Tibial artery (tissue), 4 donors: ENCODE measurements around the gene N4BP2L1.

Source experiments
- DNase-seq, 2 donors: peaks; one replicate each; pipeline ENCODE4 v3.0.0-alpha.2; 2019
- H3K27ac ChIP-seq, 2 donors: fragments of 200-600 bp; sonication (generic) in 1 of 2; 1 replicate in 1 of 2; 2 replicates in 1 of 2; pipeline ENCODE4 v1.5.1; 2018 to 2019; ENCODE audit warnings: mild to moderate bottlenecking in 1 of 2
- H3K27me3 ChIP-seq, 2 donors: fragments of 200-600 bp; sonication (generic) in 1 of 2; one replicate each; pipeline versions ENCODE4 v1.5.1 to v1.6.0; 2016 to 2019
- H3K36me3 ChIP-seq, 3 donors: fragments of 200-600 bp; sonication (generic) in 2 of 3; one replicate each; pipeline ENCODE4 v1.5.1; 2016 to 2019; ENCODE audit warnings: mild to moderate bottlenecking in 2 of 3
- H3K4me1 ChIP-seq, 4 donors: fragments of 200-600 bp; sonication (generic) in 2 of 4; 1 replicate in 3 of 4; 2 replicates in 1 of 4; pipeline ENCODE4 v1.5.1; 2016 to 2019
- H3K4me3 ChIP-seq, 2 donors: fragments of 200-600 bp; sonication (generic) in 1 of 2; 1 replicate in 1 of 2; 2 replicates in 1 of 2; pipeline ENCODE4 v1.5.1; 2018 to 2019; ENCODE audit warnings: mild to moderate bottlenecking in 2 of 2
- H3K9me3 ChIP-seq, 3 donors: fragments of 200-600 bp; sonication (generic) in 1 of 3; one replicate each; pipeline ENCODE4 v1.5.1; 2016 to 2019
- CTCF ChIP-seq, 2 experiments: fragments of 200-600 bp in 1 of 2; fragments of 450-650 bp in 1 of 2; IDR thresholded peaks; one replicate each; pipeline ENCODE4 v1.5.1; 2017 to 2019; ENCODE audit warnings: antibody characterized with exemption in 2 of 2, mild to moderate bottlenecking in 1 of 2, moderate library complexity in 1 of 2
- intact Hi-C: fragments of 100-400 bp; cut with DNase I; formaldehyde crosslinking; loops from one replicate; pipeline ENCODE4 v1.15.0; 2023; ENCODE audit warnings: low total_unique reads

N4BP2L1 gene

DNA sequence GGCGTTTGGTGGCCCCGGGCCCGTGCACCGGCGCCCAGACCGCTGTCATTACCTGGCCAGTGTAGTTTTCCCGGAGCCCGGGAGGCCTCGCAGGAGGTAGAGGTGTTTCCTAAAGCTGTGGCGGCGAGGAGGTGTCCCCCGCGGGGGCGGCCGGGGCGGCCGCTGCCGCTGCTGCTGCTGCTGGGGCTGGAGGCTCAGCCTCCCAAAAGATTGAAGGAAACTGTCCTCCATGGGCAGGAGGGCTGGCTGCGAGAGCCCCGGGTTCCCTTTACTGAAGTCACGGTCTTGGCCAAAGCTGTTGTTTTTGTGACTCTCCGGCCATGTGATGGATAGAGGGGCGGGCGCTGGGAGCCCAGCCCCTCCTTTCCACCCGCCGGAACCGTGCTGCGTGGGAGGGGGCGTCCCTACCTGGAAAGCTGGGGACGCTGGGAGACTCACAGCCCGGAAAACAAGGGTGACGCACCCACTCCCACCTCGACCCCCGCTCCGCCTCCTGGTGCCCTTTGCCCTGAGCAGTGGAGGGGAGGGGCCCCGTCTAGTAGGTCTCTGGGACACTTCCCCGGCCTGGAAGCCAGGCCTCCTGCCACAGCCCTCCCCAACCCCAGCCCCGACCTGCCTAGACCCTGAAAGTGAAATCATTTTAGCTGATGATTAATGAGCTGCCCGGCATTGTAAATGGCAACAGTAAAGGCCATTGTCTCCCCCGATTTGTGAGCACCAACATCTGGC, at the start of gene N4BP2L1:
N4BP2L1 (minus strand) TSS at position 279 of the 729 bp plus-strand sequence; CDS start at position 231, 48 bp downstream.
- Histone ChIP-seq H3K9me3 (no peaks in the 10 kb centered on the region), H3K36me3 (peaks cover 0 to 6% (median 0%) of the 10 kb centered on the region in 3 donors), H3K27ac (peak within 1 kb of the TSS; percentile 94 to 98), H3K4me1 (peaks cover 0 to 25% (median 17%) of the 10 kb centered on the region in 4 donors), H3K4me3 (peak within 1 kb of the TSS; percentile 76 to 81), H3K27me3 (no peaks in the 10 kb centered on the region)
- TF ChIP-seq CTCF (IDR thresholded peaks at IDR 0.05) = no peak
- intact Hi-C loops = loop anchor here (5.0 kb wide), 1 partner anchor 109 kb away; the partner anchor contains the start of gene N4BP2L2
- DNase-seq = peak; percentile 82 to 92

GRCh38 chr13:32476892-32477291, 49.0 kb upstream of the N4BP2L1 start:
- no peak for DNase-seq
- Histone ChIP-seq H3K4me3 (no peak overlapping the region), H3K36me3 (peaks cover 0 to 14% (median 0%) of the 10 kb centered on the region in 3 donors), H3K27ac (no peak overlapping the region), H3K4me1 (peaks cover 0 to 14% (median 7%) of the 10 kb centered on the region in 4 donors), H3K27me3 (no peaks in the 10 kb centered on the region), H3K9me3 (no peaks in the 10 kb centered on the region)
- TF ChIP-seq CTCF (IDR thresholded peaks at IDR 0.05) = no peak
- intact Hi-C loops = no loop called here

DNA sequence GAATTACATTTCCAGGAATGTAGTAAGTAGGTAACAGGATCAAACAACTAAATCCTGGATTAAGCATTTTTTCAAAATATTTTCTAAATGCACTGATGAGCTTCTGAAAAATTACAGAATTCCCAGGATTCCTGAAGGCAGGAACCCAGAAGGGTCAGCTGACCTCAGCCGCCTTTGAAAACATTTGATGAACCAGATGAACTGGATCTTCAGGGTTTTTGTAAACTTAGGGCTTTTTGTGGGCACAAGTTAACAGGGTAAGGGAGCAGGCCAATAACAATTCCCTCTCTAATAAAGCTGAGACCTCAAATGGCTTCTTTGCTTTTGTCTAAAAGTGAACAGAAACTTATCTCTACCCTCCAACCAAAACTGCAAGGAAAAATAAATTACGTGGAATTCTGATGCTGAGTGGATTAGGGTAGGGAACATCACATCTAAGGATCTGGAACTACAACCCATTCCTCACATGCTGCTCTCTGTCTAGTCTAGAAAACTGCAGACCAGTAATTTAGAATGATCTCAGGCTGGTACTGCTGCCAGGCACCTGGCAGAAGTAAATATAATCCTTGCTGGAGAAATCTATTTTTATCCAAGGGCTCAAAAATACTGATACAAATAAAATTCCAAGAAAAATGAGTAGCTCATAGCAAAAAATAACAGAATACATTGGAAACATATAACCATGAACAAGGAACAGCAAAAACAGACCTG, 48.2 kb upstream of the N4BP2L1 start:
- peaks cover 0 to 14% (median 0%) of the 10 kb centered on the region in 3 donors for H3K36me3 ChIP-seq
- intact Hi-C loops = no loop called here
- no peak overlapping the region for H3K27ac ChIP-seq
- H3K4me1 ChIP-seq = peaks cover 0 to 21% (median 14%) of the 10 kb centered on the region in 4 donors
- no peak for TF ChIP-seq CTCF (IDR thresholded peaks at IDR 0.05)
- DNase-seq = no peak
- H3K27me3 ChIP-seq = no peaks in the 10 kb centered on the region
- no peak overlapping the region for H3K4me3 ChIP-seq
- H3K9me3 ChIP-seq = no peaks in the 10 kb centered on the region

GRCh38 chr13:32474999-32475792, 47.3 kb upstream of the N4BP2L1 start:
- intact Hi-C loops = no loop called here
- H3K9me3 ChIP-seq = no peaks in the 10 kb centered on the region
- no peak overlapping the region for H3K27ac ChIP-seq
- H3K4me1 ChIP-seq = peaks cover 0 to 24% (median 14%) of the 10 kb centered on the region in 4 donors
- no peak for DNase-seq
- H3K27me3 ChIP-seq = no peaks in the 10 kb centered on the region
- no peak overlapping the region for H3K4me3 ChIP-seq
- H3K36me3 ChIP-seq = peaks cover 0 to 14% (median 0%) of the 10 kb centered on the region in 3 donors
- no peak for TF ChIP-seq CTCF (IDR thresholded peaks at IDR 0.05)

DNA sequence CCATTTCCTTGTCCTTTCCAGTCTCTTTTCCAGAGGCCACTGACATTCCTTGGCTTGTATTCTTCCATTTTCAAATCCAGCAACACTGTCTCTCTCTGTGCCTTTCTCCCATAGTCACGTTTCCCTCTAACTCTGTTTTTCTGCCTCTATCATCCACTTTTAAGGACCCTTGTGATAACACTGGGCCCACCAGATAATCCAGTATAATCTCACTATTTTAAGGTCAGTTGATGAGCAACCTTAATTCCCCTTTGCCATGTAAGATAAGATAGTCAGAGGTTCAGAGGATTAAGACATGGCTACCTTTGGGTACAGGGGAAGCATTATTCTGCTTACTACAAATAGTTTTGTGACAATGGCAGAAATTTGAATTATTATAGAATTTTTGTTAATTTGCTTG, 45.7 kb upstream of the N4BP2L1 start:
- no peak overlapping the region for H3K4me3 ChIP-seq
- no peaks in the 10 kb centered on the region for H3K9me3 ChIP-seq
- H3K36me3 ChIP-seq = peaks cover 11 to 14% (median 12%) of the 10 kb centered on the region in 3 donors
- H3K4me1 ChIP-seq = peaks cover 0 to 24% (median 14%) of the 10 kb centered on the region in 4 donors
- DNase-seq = no peak
- TF ChIP-seq CTCF (IDR thresholded peaks at IDR 0.05) = no peak
- H3K27me3 ChIP-seq = no peaks in the 10 kb centered on the region
- H3K27ac ChIP-seq = no peak overlapping the region
- intact Hi-C loops = no loop called here
